Panc1 (cell line): ENCODE measurements around the gene EFNA2. TPM values are rescaled to one million over a fixed set of nuclear protein-coding genes. Genes with fewer than 3 reads are reported as not detected.
A peak's percentile ranks its signal among the peaks of the same experiment; 100 is the strongest.

Experiments used
- ATAC-seq: fragments of 200-7000 bp; cut with Tn5 transposase; 2 replicates; pipeline ENCODE4 v1.9.1; 2020; ENCODE audit warnings: mild to moderate bottlenecking, moderate library complexity
- BruUV-seq: library from RNA; stranded (reverse); fragments of 400-500 nt; replicated peaks from 2 replicates; lab custom pipeline; 2021; lab: Mats Ljungman, UMichigan
- CTCF ChIA-PET: fragments of 300-600 bp; sonication (Branson Sonifier 250); formaldehyde crosslinking; loops from one replicate; lab custom pipeline; 2022; ENCODE audit warnings: antibody characterized with exemption; lab: Charles Lee
- POLR2A ChIA-PET: fragments of 300-600 bp; sonication (Branson Sonifier 250); formaldehyde crosslinking; loops from one replicate; lab custom pipeline; 2022; ENCODE audit warnings: antibody characterized with exemption; lab: Charles Lee
- DNase-seq: peaks from one replicate; pipeline ENCODE4 v3.0.0-alpha.2; 2010; ENCODE audit warnings: low read depth, low spot score
- H3K27ac ChIP-seq: 2 replicates; pipeline ENCODE4 v1.5.1; 2011; ENCODE audit warnings: mild to moderate bottlenecking, low read length, inconsistent platforms
- H3K27me3 ChIP-seq: fragments of 200-500 bp; sonication (Bioruptor generic); 2 replicates; pipeline ENCODE4 v1.6.0; 2014; ENCODE audit warnings: low read length, inconsistent platforms; ENCODE audit not compliant: control insufficient read depth, insufficient read depth
- H3K36me3 ChIP-seq: fragments of 200-500 bp; sonication (Bioruptor generic); 2 replicates; pipeline ENCODE4 v1.5.1; 2014; ENCODE audit warnings: inconsistent platforms, mild to moderate bottlenecking, low read length, moderate library complexity; ENCODE audit not compliant: control insufficient read depth, insufficient read depth
- H3K4me1 ChIP-seq: 2 replicates; pipeline ENCODE4 v1.5.1; 2011; ENCODE audit warnings: inconsistent platforms, mild to moderate bottlenecking, low read length, moderate library complexity; ENCODE audit not compliant: control insufficient read depth, insufficient read depth
- H3K4me3 ChIP-seq, 2 experiments: 2 replicates each; pipeline ENCODE4 v1.5.1; 2011 to 2012; ENCODE audit warnings: low read depth in 2 of 2, low read length in 2 of 2, mild to moderate bottlenecking in 2 of 2, inconsistent platforms in 1 of 2, moderate library complexity in 1 of 2
- H3K9me3 ChIP-seq: fragments of 200-500 bp; sonication (Bioruptor generic); 2 replicates; pipeline ENCODE4 v1.5.1; 2014; ENCODE audit warnings: low read depth, mild to moderate bottlenecking, inconsistent platforms, low read length, moderate library complexity; ENCODE audit not compliant: control insufficient read depth, insufficient read depth
- POLR2AphosphoS5 ChIP-seq: IDR thresholded peaks from 2 replicates; pipeline ENCODE4 v1.6.1; 2012; ENCODE audit warnings: mild to moderate bottlenecking, low read depth, low read length, moderate library complexity
- SIN3A ChIP-seq: IDR thresholded peaks from 2 replicates; pipeline ENCODE4 v1.6.1; 2012; ENCODE audit warnings: low read depth, mild to moderate bottlenecking, low read length, moderate library complexity, borderline replicate concordance; ENCODE audit not compliant: insufficient read depth
- TCF7L2 ChIP-seq: IDR thresholded peaks from 2 replicates; pipeline ENCODE4 v1.6.1; 2011; ENCODE audit warnings: mild to moderate bottlenecking, low read depth, low read length, inconsistent platforms
- in situ Hi-C: cut with HindIII; loops from 2 replicates; pipeline ENCODE4 v1.10.0; 2016; ENCODE audit warnings: low sequenced_read_pairs, low pct_unique_long_range_greater_than_20kb
- intact Hi-C: fragments of 100-400 bp; cut with micrococcal nuclease; formaldehyde crosslinking; loops from one replicate; pipeline ENCODE4 v1.10.0; 2022; ENCODE audit not compliant: unreplicated experiment
- total RNA-seq: library from RNA; stranded (reverse); gene quantifications from one replicate; pipeline ENCODE4 v1.2.1, GENCODE V29; 2021; ENCODE audit not compliant: unreplicated experiment
- TF ChIP-seq, protein P1 (sequence below), 2 experiments: IDR thresholded peaks; 2 replicates each; pipeline ENCODE4 v1.6.1; 2011 to 2012; ENCODE audit warnings: low read depth in 2 of 2, control low read depth in 1 of 2, low read length in 1 of 2, mild to moderate bottlenecking in 1 of 2, moderate library complexity in 1 of 2; ENCODE audit not compliant: insufficient read depth in 1 of 2
- TF ChIP-seq, protein P2 (sequence below): fragments of 450-650 bp; IDR thresholded peaks from 2 replicates; pipeline ENCODE4 v1.5.1; 2017; ENCODE audit warnings: mild to moderate bottlenecking

The EFNA2 gene
- total RNA-seq, 1 experiment from 2014 or later = 7.8 TPM

DNA sequence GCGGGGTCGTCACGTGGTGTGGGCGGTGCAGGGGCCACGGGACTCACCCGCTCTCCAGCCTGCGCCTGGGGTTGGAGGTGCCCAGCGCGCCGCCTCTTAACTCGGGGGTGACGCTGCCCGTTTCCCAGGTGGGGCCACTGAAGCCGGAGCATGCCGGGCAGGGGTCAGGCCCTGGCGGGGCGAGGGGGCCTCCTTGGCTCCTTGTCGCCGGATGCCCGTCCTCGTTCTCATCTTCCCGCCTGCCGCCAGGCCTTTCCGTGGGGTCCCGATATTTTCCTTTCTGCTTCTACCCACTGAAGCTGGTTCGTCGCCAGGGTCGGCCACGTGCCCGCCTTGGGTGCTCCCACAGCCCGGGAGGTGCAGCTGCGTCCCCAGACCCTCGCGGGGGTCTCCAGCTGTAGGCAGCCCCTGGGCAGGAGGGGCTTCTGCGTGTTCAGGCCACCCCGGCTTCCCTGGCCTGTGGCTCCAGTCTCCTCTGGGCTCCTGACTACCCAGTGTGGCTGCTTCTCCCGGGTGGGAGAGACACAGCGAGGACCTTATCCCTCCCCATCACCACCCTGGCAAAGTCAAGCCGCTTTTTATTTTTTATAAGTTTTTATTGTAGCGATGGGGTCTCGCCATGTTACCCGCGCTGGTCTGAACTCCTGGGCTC is 9.6 kb upstream of the EFNA2 start:
- TSS peak; percentile 48 for BruUV-seq
- ATAC-seq = no peak
- Histone ChIP-seq H3K36me3 (no peaks in the 10 kb centered on the region), H3K4me1 (peaks cover 22% of the 10 kb centered on the region), H3K9me3 (no peaks in the 10 kb centered on the region), H3K4me3 (peak overlapping the region; percentile 62 to 64), H3K27me3 (no peaks in the 10 kb centered on the region), H3K27ac (peak overlapping the region; percentile 93)
- intact Hi-C loops = loop anchor here (10.0 kb wide), 1 partner anchor 99 kb away; no protein-coding TSS in a partner anchor
- in situ Hi-C loops = no loop called here
- TF ChIP-seq, protein P1, sequence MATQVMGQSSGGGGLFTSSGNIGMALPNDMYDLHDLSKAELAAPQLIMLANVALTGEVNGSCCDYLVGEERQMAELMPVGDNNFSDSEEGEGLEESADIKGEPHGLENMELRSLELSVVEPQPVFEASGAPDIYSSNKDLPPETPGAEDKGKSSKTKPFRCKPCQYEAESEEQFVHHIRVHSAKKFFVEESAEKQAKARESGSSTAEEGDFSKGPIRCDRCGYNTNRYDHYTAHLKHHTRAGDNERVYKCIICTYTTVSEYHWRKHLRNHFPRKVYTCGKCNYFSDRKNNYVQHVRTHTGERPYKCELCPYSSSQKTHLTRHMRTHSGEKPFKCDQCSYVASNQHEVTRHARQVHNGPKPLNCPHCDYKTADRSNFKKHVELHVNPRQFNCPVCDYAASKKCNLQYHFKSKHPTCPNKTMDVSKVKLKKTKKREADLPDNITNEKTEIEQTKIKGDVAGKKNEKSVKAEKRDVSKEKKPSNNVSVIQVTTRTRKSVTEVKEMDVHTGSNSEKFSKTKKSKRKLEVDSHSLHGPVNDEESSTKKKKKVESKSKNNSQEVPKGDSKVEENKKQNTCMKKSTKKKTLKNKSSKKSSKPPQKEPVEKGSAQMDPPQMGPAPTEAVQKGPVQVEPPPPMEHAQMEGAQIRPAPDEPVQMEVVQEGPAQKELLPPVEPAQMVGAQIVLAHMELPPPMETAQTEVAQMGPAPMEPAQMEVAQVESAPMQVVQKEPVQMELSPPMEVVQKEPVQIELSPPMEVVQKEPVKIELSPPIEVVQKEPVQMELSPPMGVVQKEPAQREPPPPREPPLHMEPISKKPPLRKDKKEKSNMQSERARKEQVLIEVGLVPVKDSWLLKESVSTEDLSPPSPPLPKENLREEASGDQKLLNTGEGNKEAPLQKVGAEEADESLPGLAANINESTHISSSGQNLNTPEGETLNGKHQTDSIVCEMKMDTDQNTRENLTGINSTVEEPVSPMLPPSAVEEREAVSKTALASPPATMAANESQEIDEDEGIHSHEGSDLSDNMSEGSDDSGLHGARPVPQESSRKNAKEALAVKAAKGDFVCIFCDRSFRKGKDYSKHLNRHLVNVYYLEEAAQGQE (IDR thresholded peaks at IDR 0.05; ENCODE audit: insufficient read depth in 1 of 2, low read depth in 2 of 2, low read length in 1 of 2) = no peak
- peak; percentile 44; the same call in 1 of the 2 replicates for TF ChIP-seq POLR2AphosphoS5
- no peak for TF ChIP-seq SIN3A
- TF ChIP-seq, protein P2, sequence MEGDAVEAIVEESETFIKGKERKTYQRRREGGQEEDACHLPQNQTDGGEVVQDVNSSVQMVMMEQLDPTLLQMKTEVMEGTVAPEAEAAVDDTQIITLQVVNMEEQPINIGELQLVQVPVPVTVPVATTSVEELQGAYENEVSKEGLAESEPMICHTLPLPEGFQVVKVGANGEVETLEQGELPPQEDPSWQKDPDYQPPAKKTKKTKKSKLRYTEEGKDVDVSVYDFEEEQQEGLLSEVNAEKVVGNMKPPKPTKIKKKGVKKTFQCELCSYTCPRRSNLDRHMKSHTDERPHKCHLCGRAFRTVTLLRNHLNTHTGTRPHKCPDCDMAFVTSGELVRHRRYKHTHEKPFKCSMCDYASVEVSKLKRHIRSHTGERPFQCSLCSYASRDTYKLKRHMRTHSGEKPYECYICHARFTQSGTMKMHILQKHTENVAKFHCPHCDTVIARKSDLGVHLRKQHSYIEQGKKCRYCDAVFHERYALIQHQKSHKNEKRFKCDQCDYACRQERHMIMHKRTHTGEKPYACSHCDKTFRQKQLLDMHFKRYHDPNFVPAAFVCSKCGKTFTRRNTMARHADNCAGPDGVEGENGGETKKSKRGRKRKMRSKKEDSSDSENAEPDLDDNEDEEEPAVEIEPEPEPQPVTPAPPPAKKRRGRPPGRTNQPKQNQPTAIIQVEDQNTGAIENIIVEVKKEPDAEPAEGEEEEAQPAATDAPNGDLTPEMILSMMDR = no peak
- DNase-seq = no peak
- POLR2A ChIA-PET = no interaction called here
- CTCF ChIA-PET = no interaction called here

DNA sequence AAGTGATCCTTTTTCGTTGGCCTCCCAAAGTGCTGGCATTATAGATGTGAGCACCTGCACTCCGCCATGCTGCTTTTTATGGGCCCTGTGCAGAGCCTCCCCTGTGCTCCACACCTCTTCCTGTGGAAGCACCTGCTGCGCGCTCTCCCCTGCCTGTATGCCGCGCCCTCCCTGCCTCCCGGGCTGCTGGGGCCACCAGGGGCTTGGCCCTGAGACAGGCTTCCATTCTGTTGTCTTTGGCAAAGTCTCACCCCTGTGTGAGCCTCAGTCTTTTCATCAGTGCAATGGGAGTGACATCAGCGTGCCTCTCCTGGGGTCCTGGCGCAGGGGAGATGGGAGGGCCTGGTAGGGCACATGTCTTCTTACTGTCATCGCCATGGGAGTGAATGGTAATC is 9.0 kb upstream of the EFNA2 start:
- H3K27me3 ChIP-seq = no peaks in the 10 kb centered on the region
- no peak for TF ChIP-seq POLR2AphosphoS5
- TF ChIP-seq, protein P1 (IDR thresholded peaks at IDR 0.05; ENCODE audit: insufficient read depth in 1 of 2, low read depth in 2 of 2, low read length in 1 of 2) = no peak
- no peak for TF ChIP-seq TCF7L2
- TF ChIP-seq SIN3A = no peak
- TF ChIP-seq, protein P2 = no peak
- H3K36me3 ChIP-seq = no peaks in the 10 kb centered on the region
- peak overlapping the region; percentile 93 for H3K27ac ChIP-seq
- BruUV-seq = no TSS peak
- no peaks in the 10 kb centered on the region for H3K9me3 ChIP-seq
- CTCF ChIA-PET = no interaction called here
- peak overlapping the region; percentile 62 to 64 for H3K4me3 ChIP-seq
- in situ Hi-C loops = no loop called here
- ATAC-seq (no peak), DNase-seq (no peak)
- intact Hi-C loops = loop anchor here (10.0 kb wide), 1 partner anchor 98 kb away; no protein-coding TSS in a partner anchor
- POLR2A ChIA-PET = no interaction called here
- peaks cover 22% of the 10 kb centered on the region for H3K4me1 ChIP-seq
